ENCODE data around the gene HEG1. TPM values are rescaled to one million over a fixed set of nuclear protein-coding genes. Genes with fewer than 3 reads are reported as not detected.

Gene HEG1
- total RNA-seq, 4 donors from 2014 or later, result 9.8 to 27.1 (median 17.6) TPM

DNA sequence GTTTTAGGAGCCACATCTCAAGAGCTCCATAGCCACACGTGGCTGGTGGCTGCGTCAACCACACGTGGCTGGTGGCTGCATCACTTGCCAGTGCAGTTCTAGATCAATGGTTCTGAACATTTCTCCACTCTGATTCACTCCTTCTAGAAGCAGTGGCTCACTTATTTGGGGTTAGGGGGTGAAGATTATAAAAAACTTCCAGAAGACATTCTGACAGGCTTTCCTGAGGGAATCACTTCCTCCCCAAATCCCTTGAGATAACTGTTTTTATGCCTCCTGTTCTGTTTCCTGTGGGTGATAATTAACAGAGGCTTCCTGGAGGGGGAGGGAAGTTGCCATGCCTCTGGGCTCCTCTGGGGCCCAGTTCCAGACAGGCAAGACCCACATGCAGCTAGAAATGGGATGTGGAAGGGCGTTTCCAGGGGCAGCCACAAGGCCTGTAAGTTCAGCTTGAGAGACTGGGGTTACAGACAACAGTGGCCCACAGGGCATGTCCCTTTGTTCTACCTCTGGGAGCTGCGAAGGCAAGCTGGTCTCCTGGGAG lies 23.6 kb downstream of the HEG1 start:
- in situ Hi-C loops (cut with MboI; ENCODE audit: low sequenced_read_pairs in 4 of 4), result no loop called here
- no peak overlapping the region for H3K4me3 ChIP-seq
- H3K9me3 ChIP-seq, result no peaks in the 10 kb centered on the region
- ATAC-seq (peak in 1 of 2 donors; percentile 15), DNase-seq (no peak)
- no peak for TF ChIP-seq CTCF (IDR thresholded peaks at IDR 0.05 in 4 of 5, conservative IDR thresholded peaks at IDR 0.05 in 1 of 5)
- TF ChIP-seq POLR2A (IDR thresholded peaks at IDR 0.05), result no peak
- no peaks in the 10 kb centered on the region for H3K27me3 ChIP-seq
- intact Hi-C loops (cut with DNase I; ENCODE audit: low total_unique reads), result no loop called here
- peaks cover 17 to 27% of the 10 kb centered on the region in 2 donors for H3K4me1 ChIP-seq
- peaks cover 0 to 15% of the 10 kb centered on the region in 2 donors for H3K36me3 ChIP-seq
- peak overlapping the region in 1 of 4 donors; percentile 30 for H3K27ac ChIP-seq

GRCh38 chr3:125031544-125031943 lies 24.3 kb downstream of the HEG1 start:
- Histone ChIP-seq H3K27ac (no peak overlapping the region), H3K27me3 (no peaks in the 10 kb centered on the region), H3K9me3 (no peaks in the 10 kb centered on the region), H3K4me3 (no peak overlapping the region), H3K36me3 (peaks cover 0 to 20% of the 10 kb centered on the region in 2 donors), H3K4me1 (peaks cover 17 to 24% of the 10 kb centered on the region in 2 donors)
- intact Hi-C loops (cut with DNase I; ENCODE audit: low total_unique reads), result no loop called here
- TF ChIP-seq POLR2A (IDR thresholded peaks at IDR 0.05) (no peak), CTCF (IDR thresholded peaks at IDR 0.05 in 4 of 5, conservative IDR thresholded peaks at IDR 0.05 in 1 of 5) (no peak)
- in situ Hi-C loops (cut with MboI; ENCODE audit: low sequenced_read_pairs in 4 of 4), result no loop called here
- ATAC-seq (no peak), DNase-seq (no peak)

DNA sequence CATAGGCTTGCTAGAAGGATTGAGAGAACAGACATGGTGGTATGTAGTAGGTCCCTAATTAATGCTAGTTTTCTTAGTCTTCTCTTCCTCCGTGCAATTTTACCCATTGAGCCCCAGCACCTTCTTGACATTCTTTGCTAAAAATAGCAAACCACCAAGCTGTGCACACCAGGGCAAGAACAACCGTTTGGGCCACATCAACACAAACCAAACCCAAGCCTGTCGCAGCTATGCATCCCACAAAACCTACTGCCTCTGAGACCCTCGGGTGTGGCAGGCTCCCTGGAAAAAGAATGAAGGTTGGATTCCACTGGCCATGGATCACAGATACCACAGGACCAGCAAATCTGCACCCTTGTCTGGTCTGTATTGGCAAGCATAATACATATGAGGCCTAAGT lies 27.1 kb downstream of the HEG1 start:
- Histone ChIP-seq H3K27me3 (no peaks in the 10 kb centered on the region), H3K4me3 (no peak overlapping the region), H3K9me3 (no peaks in the 10 kb centered on the region), H3K36me3 (peaks cover 0 to 26% of the 10 kb centered on the region in 2 donors), H3K27ac (no peak overlapping the region), H3K4me1 (peaks cover 26 to 40% of the 10 kb centered on the region in 2 donors)
- intact Hi-C loops (cut with DNase I; ENCODE audit: low total_unique reads), result loop anchor here (10.0 kb wide), 1 partner anchor 346 kb away; the partner anchor contains the start of gene ZNF148
- in situ Hi-C loops (cut with MboI; ENCODE audit: low sequenced_read_pairs in 4 of 4), result no loop called here
- no peak for TF ChIP-seq POLR2A (IDR thresholded peaks at IDR 0.05)
- TF ChIP-seq CTCF (IDR thresholded peaks at IDR 0.05 in 4 of 5, conservative IDR thresholded peaks at IDR 0.05 in 1 of 5), result no peak
- DNase-seq (no peak), ATAC-seq (no peak)

DNA sequence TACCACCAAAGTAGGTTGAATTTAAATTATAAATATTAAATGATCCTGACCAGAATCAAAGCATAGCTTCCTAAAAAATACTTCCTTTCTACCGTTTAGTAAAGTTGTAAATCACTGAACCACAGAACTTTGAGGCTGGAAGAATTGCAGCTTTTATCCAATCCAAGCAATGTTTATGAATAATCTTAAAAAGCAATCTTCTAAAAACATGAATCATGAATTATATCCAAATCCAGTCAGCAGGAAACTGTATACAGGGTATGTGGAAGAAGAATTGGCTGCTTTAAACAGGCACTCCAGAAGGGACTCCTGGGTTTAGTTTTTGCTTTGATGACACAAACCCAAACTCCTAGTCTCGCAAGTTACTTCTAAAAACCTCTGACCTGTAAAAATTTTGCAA lies 30.2 kb downstream of the HEG1 start:
- intact Hi-C loops (cut with DNase I; ENCODE audit: low total_unique reads) (loop anchor here (2.0 to 10.0 kb wide), 3 partner anchors 31 to 349 kb away; partner anchors contain the start of gene ZNF148), in situ Hi-C loops (cut with MboI; ENCODE audit: low sequenced_read_pairs in 4 of 4) (no loop called here)
- no peak overlapping the region for H3K4me3 ChIP-seq
- H3K9me3 ChIP-seq, result no peaks in the 10 kb centered on the region
- DNase-seq (no peak), ATAC-seq (no peak)
- no peaks in the 10 kb centered on the region for H3K27me3 ChIP-seq
- TF ChIP-seq POLR2A (IDR thresholded peaks at IDR 0.05) (no peak), CTCF (IDR thresholded peaks at IDR 0.05 in 4 of 5, conservative IDR thresholded peaks at IDR 0.05 in 1 of 5) (no peak)
- H3K27ac ChIP-seq, result peak overlapping the region in 2 of 4 donors; percentile 50 to 67
- peaks cover 17 to 30% of the 10 kb centered on the region in 2 donors for H3K4me1 ChIP-seq
- peaks cover 0 to 30% of the 10 kb centered on the region in 2 donors for H3K36me3 ChIP-seq

Measured in gastrocnemius medialis (tissue), 4 donors.